ENCODE measurements around the gene ZNF22.

ZNF22 gene

DNA sequence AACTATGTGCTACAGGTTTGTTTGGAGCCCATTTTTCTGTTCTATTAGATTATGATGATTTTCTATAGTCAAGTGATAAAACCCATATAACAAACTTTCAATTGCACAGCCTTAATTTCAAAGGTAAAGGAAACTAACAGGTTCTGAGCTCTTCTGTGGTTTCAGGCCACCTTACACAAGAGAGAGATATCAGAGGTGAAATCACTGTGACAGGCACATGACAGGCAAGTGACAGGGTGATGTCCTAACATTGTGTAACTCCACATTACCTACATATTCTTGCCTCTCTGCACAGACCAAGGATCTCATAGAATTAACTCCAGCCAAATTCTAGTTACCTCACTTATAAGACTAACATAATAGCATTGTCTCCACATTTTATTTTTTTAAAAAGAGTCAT, 35.0 kb downstream of the ZNF22 start:
- DNase-seq = no peak

DNA sequence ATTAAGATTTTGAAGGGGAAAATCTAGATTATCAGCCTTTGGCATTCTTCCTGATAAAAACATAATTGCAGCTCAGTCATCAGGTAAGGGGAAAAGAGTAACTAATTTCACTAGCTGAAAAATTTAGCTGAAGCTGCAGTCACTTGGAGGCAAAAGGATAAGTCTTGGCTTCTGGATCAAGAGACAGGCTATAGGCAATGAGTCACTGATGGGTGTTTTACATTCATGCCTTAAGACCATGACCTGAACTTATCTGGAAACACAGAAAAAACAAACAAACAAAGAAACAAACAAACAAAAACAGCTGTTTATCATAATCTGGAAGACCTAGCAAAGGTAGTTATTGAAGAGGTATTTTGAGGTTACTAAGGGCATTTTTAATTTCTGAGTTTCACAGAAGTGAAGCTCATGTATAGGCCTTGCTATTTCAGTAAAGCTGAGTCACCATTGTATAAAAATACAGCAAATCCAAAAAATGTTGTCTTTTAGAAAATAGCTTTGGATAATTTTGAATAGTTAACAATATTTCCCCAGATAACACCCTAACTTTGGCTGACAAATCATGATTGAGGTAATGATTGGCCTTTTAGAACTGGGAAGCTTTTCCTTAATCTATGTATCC, 40.3 kb downstream of the ZNF22 start:
- DNase-seq = no peak

DNA sequence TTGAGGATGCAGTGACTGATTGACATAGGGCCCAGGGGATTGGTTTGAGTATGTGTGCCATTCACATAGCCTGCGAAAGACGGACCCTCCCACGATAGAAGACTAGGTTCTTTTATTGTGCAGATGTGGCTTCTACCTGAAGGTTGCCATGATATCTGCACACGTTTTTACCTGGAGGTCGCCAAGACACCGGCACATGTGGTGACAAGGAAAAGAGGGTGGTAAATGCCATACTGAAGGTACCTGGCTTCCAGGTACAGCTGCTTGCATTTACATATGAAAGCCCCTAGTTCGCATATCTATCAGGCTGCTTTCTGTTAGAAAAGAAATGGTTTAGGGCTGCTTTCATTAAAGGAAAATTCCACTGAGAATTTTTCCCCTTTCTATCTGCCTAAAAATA, 43.6 kb downstream of the ZNF22 start:
- no peak for DNase-seq

DNA sequence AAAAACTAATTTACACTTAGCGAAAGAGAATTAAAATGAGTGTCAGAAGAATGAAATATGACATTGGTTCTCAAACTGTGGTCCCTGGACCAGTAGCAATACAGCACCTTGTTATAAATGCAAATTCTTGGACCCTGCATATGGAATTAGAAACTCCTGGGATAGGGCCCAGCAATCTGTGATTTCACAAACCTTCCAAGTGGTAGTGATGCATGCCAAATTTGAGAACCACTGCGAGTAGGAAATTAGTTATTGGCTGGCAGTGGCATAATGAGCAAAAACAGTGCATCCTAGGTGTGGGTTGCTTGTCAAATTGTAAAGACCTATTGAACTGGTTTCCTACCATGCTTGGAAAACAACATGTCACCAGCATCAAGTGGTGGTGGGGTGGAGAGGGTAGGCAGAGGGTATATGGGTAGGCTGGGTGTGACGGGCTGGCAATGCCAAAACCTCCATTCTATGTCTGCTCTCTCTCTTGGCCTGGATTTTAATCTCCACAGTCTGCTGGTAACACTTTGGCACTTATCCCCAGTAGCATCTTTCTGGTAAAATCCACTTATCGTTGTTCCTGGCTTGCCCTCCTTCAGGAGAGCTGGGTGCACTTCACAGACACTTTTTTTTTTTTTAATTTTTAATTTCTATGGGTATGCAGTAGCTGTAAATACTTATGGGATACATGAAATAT, 50.0 kb downstream of the ZNF22 start:
- DNase-seq = no peak

DNA sequence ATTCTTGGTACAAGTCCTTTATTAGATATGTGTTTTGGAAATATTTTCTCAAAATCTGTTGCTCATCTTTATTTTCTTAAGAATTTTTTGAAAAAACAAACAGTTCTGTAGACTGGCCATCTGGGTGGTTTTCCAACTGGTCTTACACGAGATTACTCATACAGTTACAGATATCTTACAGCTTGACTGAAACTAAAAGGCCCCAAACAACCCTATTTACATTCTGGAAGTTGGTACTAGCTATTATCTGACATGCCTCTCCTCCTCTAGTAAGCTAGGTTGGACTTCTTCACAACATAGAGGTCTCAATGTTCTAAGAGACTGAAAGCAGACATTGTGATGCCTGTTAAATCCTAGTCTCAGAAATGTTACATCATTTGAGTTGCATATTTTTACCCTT, 52.0 kb downstream of the ZNF22 start:
- DNase-seq = no peak

DNA sequence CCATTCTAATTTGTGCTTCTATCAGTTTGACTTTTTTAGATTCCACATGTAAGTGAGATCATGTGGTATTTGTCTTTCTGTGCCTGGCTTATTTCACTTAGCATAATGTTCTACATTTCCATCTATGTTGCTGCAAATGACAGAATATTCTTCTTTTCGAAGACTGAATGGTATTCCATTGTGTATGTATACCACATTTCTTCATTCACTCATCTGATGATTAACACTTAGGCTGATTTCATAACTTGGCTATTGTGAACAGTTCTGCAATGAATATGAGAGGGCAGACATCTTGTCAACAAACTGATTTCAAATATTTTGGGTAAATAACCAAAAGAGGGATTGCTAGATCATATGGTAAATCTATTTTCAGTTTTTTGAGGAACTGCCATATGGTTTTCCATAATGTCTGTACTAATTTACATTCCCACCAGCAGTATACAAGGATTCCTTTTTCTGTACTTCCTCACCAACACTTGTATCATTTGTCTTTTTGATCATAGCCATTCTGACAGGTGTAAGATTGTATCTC, 52.9 kb downstream of the ZNF22 start:
- no peak for DNase-seq
